ENCODE results near the gene LEF1.

The LEF1 gene

GRCh38 chr4:108140328-108140727 is 28.4 kb downstream of the LEF1 start:
- DNase-seq (ENCODE audit: low read depth) = no peak
- H3K4me3 ChIP-seq (ENCODE audit: control insufficient read depth, low read depth, low read length) = no peak overlapping the region
- TF ChIP-seq CTCF (IDR thresholded peaks at IDR 0.05; ENCODE audit: control insufficient read depth, insufficient read depth, low read depth, low read length, missing control alignments) = no peak

- TF ChIP-seq CTCF (IDR thresholded peaks at IDR 0.05; ENCODE audit: control insufficient read depth, insufficient read depth, low read depth, low read length, missing control alignments) = no peak
- H3K4me3 ChIP-seq (ENCODE audit: control insufficient read depth, low read depth, low read length) = no peak overlapping the region
- no peak for DNase-seq (ENCODE audit: low read depth)
Measured at GRCh38 chr4:108139089-108139488, 29.6 kb downstream of the LEF1 start.

DNA sequence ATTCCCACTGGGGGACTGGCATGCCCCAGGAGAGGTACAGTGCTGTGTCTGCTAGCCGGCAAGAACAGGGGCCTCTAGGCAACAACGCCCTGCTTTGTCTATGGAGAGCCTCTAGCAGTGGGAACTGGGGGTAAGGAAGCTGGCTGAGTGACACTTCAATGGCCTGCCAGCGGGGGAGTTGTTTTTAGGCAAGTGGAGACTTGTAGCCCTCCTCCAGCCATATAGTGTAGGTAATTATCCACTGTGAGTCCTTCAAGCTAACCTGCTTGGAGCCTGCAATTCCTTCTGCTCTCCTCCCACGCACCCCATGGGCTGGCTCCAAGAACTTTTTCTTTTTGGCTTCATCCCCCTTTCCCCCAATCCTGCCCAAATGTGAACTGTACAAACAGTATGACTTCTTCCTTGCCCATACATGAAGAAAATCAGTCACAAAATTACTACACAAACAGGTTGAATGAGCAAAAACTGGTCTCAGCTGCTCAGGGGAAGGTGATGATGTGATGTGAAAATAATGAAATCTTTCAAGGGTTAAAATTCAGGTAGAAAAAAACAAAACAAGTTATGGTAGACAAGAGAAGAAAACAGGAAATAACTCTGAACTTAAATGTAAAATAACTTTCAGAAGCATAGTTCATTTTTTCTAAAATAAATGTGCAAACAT is 33.1 kb downstream of the LEF1 start:
- TF ChIP-seq CTCF (IDR thresholded peaks at IDR 0.05; ENCODE audit: control insufficient read depth, insufficient read depth, low read depth, low read length, missing control alignments) = no peak
- DNase-seq (ENCODE audit: low read depth) = no peak

GRCh38 chr4:108130955-108131354 is 37.8 kb downstream of the LEF1 start:
- H3K4me3 ChIP-seq (ENCODE audit: control insufficient read depth, low read depth, low read length) = no peak overlapping the region
- TF ChIP-seq CTCF (IDR thresholded peaks at IDR 0.05; ENCODE audit: control insufficient read depth, insufficient read depth, low read depth, low read length, missing control alignments) = peak; percentile 11
- no peak for DNase-seq (ENCODE audit: low read depth)

More for the DNA sequence above, 33.1 kb downstream of the LEF1 start:
- no peak overlapping the region for H3K4me3 ChIP-seq (ENCODE audit: control insufficient read depth, low read depth, low read length)

- TF ChIP-seq CTCF (IDR thresholded peaks at IDR 0.05; ENCODE audit: control insufficient read depth, insufficient read depth, low read depth, low read length, missing control alignments) = no peak
- no peak for DNase-seq (ENCODE audit: low read depth)
- no peak overlapping the region for H3K4me3 ChIP-seq (ENCODE audit: control insufficient read depth, low read depth, low read length)
Measured at GRCh38 chr4:108129196-108129595, 39.5 kb downstream of the LEF1 start.

DNA sequence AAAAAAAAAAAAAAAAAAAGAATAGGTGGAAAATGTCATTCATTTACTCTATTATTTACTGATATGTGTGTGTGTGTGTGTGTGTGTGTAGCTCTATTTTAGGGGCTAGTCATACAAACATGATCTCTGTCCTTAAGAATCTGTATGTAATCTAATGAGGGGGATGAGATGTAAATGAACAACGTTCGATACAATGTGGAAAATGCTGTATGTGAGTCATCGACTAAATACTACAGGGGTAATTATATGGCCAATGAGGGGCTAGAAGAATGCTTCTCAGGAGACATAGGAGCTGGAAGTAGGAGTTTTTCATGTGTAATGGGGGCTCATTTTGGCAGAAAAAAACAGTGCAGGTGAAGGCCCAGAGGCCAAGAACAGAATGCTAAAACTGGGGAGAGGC is 41.9 kb downstream of the LEF1 start:
- TF ChIP-seq CTCF (IDR thresholded peaks at IDR 0.05; ENCODE audit: control insufficient read depth, insufficient read depth, low read depth, low read length, missing control alignments) = no peak
- DNase-seq (ENCODE audit: low read depth) = no peak
- H3K4me3 ChIP-seq (ENCODE audit: control insufficient read depth, low read depth, low read length) = no peak overlapping the region
